ENCODE measurements around the gene C20orf96.
"Not testable (repeated sequence)": the region's sequence is repeated elsewhere in the genome, so short reads cannot be mapped to it uniquely, and the experiment has no call there.

The C20orf96 gene

DNA sequence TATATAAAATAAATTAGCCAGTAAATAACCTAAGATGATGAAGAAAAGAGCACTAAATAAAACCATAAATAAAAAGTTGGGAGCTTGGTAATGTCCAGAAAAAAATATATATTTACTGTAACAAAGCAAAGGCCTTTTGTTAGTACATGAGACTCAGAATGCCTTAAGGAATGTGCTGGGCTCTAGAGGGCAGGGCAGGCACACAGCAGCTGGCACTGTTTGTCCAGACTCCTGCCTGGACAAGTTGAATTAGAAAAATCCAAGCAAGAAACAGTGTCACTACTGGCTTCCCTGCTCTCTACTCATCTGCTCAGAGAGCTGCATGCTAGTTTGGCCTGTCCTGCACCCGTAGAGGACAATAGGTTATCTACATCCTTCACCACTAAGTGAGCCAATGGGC is 54.7 kb downstream of the C20orf96 start:
- no peak for DNase-seq

DNA sequence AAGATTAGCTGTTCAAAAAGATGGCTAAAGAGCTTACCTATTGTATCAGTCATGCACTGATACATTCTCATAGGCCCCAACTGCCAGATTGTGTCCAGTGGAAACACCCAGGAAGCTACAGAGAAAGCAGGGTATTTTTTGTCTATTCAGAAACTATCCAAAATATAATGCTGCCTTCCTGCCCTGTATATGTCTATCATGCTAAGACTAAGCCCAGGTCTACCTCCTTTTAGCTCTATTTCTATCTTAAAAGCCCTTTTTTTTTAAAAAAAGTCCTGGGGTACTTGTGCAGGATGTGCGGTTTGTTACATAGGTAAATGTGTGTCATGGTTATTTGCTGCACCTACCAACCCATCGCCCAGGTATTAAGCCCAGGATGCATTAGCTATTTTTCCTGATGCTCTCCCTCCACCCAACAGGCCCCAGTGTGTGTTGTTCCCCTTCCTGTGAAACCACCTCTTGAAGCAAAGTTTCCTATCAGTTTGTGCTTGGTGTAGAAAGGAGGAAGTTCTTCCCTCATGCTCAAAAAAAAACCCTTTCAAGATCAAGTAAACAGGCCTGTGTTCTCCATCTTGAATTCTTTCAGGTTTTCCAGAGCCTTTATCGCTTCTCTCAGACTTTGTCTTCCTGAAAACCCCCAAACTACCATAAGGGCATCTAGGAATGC is 63.0 kb downstream of the C20orf96 start:
- no peak for DNase-seq

DNA sequence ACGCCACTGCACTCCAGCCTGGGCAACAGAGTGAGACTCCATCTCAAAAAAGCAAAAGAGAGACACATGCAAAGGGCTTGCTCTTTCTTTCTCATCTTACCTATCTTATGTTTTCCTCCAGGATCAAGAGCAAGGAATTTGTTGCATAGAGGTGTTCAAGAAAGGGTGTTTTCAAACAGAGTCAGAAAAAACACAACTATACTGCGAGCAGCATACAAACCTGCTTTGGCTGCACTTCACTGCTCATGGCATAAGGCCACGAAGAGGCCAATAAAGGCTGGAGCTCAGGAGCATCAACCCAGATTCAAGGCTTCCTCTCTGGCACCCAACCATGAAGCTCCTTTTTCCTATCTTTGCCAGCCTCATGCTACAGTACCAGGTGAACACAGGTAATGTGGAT is 63.6 kb downstream of the C20orf96 start, which contains the start of gene DEFB129:
DEFB129 (plus strand) TSS at position 301 of the 400 bp plus-strand sequence; CDS start at position 332, 31 bp downstream.
- DNase-seq = no peak

DNA sequence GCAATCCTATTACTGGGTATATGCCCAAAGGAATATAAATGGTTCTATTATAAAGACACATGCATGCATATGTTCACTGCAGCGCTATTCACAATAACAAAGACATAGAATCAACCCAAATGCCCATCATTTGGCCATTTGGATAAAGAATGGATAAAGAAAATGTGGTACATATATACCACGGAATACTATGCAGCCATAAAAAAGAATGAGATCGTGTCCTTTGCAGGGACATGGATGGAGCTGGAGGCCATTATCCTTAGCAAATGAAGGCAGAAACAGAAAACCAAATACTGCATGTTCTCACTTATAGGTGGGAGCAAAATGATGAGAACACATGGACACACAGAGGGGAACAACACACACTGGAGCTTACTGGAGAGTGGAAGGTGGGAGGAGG is 64.7 kb downstream of the C20orf96 start:
- DNase-seq = not testable (repeated sequence)

DNA sequence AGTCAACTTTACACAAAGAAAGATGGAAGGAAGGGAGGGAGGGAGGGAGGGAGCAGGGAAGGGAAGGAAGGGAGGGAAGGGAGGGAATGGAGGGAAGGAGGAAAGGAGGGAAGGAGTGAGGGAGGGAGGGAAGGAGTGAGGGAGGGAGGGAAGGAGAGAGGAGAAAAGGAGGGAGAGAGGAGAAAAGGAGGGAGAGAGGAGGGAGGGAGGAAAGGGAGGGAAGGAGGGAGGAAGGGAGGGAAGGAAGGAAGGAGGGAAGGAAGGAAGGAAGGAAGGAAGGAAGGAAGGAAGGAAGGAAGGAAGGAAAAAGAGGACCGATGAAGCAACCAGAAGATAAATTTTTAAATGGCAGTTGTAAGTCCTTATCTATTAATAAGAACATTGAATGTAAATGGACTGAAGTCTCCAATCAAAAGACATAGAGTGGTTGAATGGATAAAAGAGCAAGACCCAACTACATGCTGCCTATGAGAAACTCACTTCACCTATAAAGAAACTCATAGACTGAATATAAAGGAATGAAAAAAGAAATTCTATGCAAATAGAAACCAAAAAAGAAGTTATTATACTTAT is 69.2 kb downstream of the C20orf96 start:
- no peak for DNase-seq
